GM18505 (cell line): Measurements from ENCODE around the gene MKNK1.

Experiments
- ATAC-seq: cut with Tn5 transposase; IDR thresholded peaks from one replicate; pipeline ENCODE4 v1.9.1; 2021; ENCODE audit not compliant: unreplicated experiment
- POLR2A ChIP-seq: IDR thresholded peaks from 4 replicates; pipeline ENCODE4 v1.6.1; 2011; ENCODE audit warnings: borderline replicate concordance; ENCODE audit not compliant: insufficient read depth, insufficient read length; ENCODE audit errors: extremely low read depth

The MKNK1 gene

GRCh38 chr1:46554236-46554596, 49.9 kb downstream of the MKNK1 start:
- no peak for ATAC-seq
- TF ChIP-seq POLR2A = no peak

- no peak for ATAC-seq
- no peak for TF ChIP-seq POLR2A
Observed at GRCh38 chr1:46553506-46553905, 50.6 kb downstream of the MKNK1 start.

GRCh38 chr1:46552357-46553237, 51.5 kb downstream of the MKNK1 start:
- TF ChIP-seq POLR2A = no peak
- no peak for ATAC-seq

- ATAC-seq = no peak
Observed at GRCh38 chr1:46551597-46552095, 52.4 kb downstream of the MKNK1 start, which contains the start of gene KNCN. Gene KNCN (minus strand): TSS chr1:46551647. CDS start chr1:46551215, 432 bp downstream.

GRCh38 chr1:46550751-46551231, 53.3 kb downstream of the MKNK1 start:
- no peak for ATAC-seq
- no peak for TF ChIP-seq POLR2A

More at GRCh38 chr1:46551597-46552095, 52.4 kb downstream of the MKNK1 start, which contains the start of gene KNCN:
- no peak for TF ChIP-seq POLR2A

- no peak for ATAC-seq
- no peak for TF ChIP-seq POLR2A
Observed at GRCh38 chr1:46549697-46550681, 54.1 kb downstream of the MKNK1 start.

- ATAC-seq = no peak
- no peak for TF ChIP-seq POLR2A
Observed at GRCh38 chr1:46547481-46548383, 56.3 kb downstream of the MKNK1 start.

GRCh38 chr1:46546210-46546609, 57.9 kb downstream of the MKNK1 start:
- no peak for ATAC-seq

GRCh38 chr1:46545784-46546183, 58.3 kb downstream of the MKNK1 start:
- ATAC-seq = no peak
- TF ChIP-seq POLR2A = no peak

More at GRCh38 chr1:46546210-46546609, 57.9 kb downstream of the MKNK1 start:
- TF ChIP-seq POLR2A = no peak

- TF ChIP-seq POLR2A = no peak
- ATAC-seq = no peak
Observed at GRCh38 chr1:46544561-46545240, 59.4 kb downstream of the MKNK1 start.

- TF ChIP-seq POLR2A = no peak
- ATAC-seq = no peak
Observed at GRCh38 chr1:46543761-46544560, 60.1 kb downstream of the MKNK1 start.
